Heart right ventricle (tissue), 16 donors: ENCODE results near the gene GATM. TPM values are rescaled to one million over a fixed set of nuclear protein-coding genes. Genes with fewer than 3 reads are reported as not detected.

Experiments used
- ATAC-seq, 8 donors: fragments of 200-7000 bp; cut with Tn5 transposase; one replicate each; pipeline ENCODE4 v1.9.1; 2020; ENCODE audit warnings: mild to moderate bottlenecking in 8 of 8, moderate library complexity in 8 of 8, moderate number of reproducible peaks in 1 of 8
- DNase-seq, 2 donors: peaks; one replicate each; pipeline ENCODE4 v3.0.0-alpha.2; 2020
- H3K27ac ChIP-seq, 10 donors: fragments of 200-600 bp; sonication (generic) in 2 of 10; one replicate each; pipeline versions ENCODE4 v1.5.0 to v1.8.0; 2020 to 2022; ENCODE audit warnings: mild to moderate bottlenecking in 3 of 10
- H3K27me3 ChIP-seq, 7 donors: fragments of 200-600 bp; one replicate each; pipeline ENCODE4 v1.8.0; 2021 to 2022; ENCODE audit warnings: mild to moderate bottlenecking in 2 of 7
- H3K36me3 ChIP-seq, 9 donors: fragments of 200-600 bp; sonication (generic) in 1 of 9; one replicate each; pipeline versions ENCODE4 v1.5.0 to v1.8.0; 2020 to 2022; ENCODE audit warnings: mild to moderate bottlenecking in 2 of 9
- H3K4me1 ChIP-seq, 9 donors: fragments of 200-600 bp; sonication (generic) in 1 of 9; one replicate each; pipeline versions ENCODE4 v1.5.0 to v1.8.0; 2020 to 2022; ENCODE audit warnings: mild to moderate bottlenecking in 4 of 9
- H3K4me3 ChIP-seq, 10 donors: fragments of 200-600 bp; sonication (generic) in 2 of 10; one replicate each; pipeline versions ENCODE4 v1.5.0 to v1.8.0; 2020 to 2022; ENCODE audit warnings: mild to moderate bottlenecking in 7 of 10, moderate library complexity in 2 of 10
- H3K9me3 ChIP-seq, 11 donors: fragments of 200-600 bp in 10 of 11; sonication (generic) in 2 of 11; one replicate each; pipeline versions ENCODE4 v1.5.0 to v1.8.0; 2013 to 2022; ENCODE audit warnings: mild to moderate bottlenecking in 2 of 11, control low read depth in 1 of 11, moderate library complexity in 1 of 11
- CTCF ChIP-seq, 9 donors: fragments of 200-600 bp; sonication (generic) in 2 of 9; IDR thresholded peaks; one replicate each; pipeline versions ENCODE4 v1.5.0 to v1.8.0; 2021 to 2022; ENCODE audit warnings: antibody characterized with exemption in 9 of 9, mild to moderate bottlenecking in 5 of 9, moderate library complexity in 1 of 9
- WGBS, 2 donors: extraction: QIAGEN DNeasy Blood & Tissue Kit; methylation state at CpG; one replicate each; pipeline ENCODE4 v1.1.7; 2013; ENCODE audit warnings: inconsistent platforms in 1 of 2; 5-methylcytosine and 5-hydroxymethylcytosine counted together
- intact Hi-C, 10 donors: fragments of 100-400 bp; cut with DNase I; formaldehyde crosslinking; loops; one replicate each; pipeline versions ENCODE4 v1.11.1 to v1.14.2; 2022
- polyA plus RNA-seq, 2 donors: library from polyadenylated mRNA; stranded (reverse); fragments of 200-250 nt; gene quantifications; one replicate each; pipeline ENCODE4 v1.2.3, GENCODE V29; 2013
- total RNA-seq, 10 donors: library from RNA; stranded (reverse); fragmentation: NEBNext Ultra II Directional in 3 of 10; extraction: Animal tissue kit (Norgen Biotek cat#: 25700) in 3 of 10; gene quantifications; one replicate each; pipeline versions ENCODE4 v1.2.1 to v1.2.4, GENCODE V29; 2021 to 2023
- donor health status: Arrhythmogenic right ventricular cardiomyopathy.
- donor health status: ischemic (EF 13 %, LVEDD 7.1; RV severe dilation, severe dysfunction).
- donor health status: healthy with polysubstance abuse.
- donor health status: DM: no; HTN: yes; CAD: no.
- donor health status: DM: no; HTN: no; CAD: no.
- donor health status: ischemic (EF 25% LVEDD 6.9; RV normal size, moderate dysfunction).
- donor health status: ischemic (EF 25% LVEDD 5.7; RV mildly dilated, moderate dysfunction).
- donor health status: healthy.
- donor health status: DM: yes; HTN: yes; CAD: no.
- donor health status: Ischemic cardiomyopathy.
- donor health status: ischemic (EF 35%, LVEDD 5.7; RV mildly dilated, moderate dysfunction).
- donor health status: nonischemic (EF 11% LVEDD 7.7; RV severe dilation, severe dysfunction).
- donor health status: DM: yes; HTN: yes; CAD: no.
- donor health status: PGD.
- donor health status: ischemic (EF 29% LVEDD 5.4; RV normal size, mild dysfunction).
- donor health status: nonischemic (EF 23%, LVEDD 6.1; RV moderate dilation, normal function).

The GATM gene
- total and polyA plus RNA-seq, 12 donors = 4.7 to 97.8 (median 27.4) TPM

- no peaks in the 10 kb centered on the region for H3K27me3 ChIP-seq
- peaks cover 0 to 33% (median 28%) of the 10 kb centered on the region in 9 donors for H3K4me1 ChIP-seq
- TF ChIP-seq CTCF (IDR thresholded peaks at IDR 0.05) = no peak
- intact Hi-C loops = loop anchor here in 9 of 10 donors (1.0 to 10.0 kb wide), 11 partner anchors 94 to 239 kb away; partner anchors contain the start of gene BLOC1S6 (in 1 of the 9)
- no peak for DNase-seq
- H3K36me3 ChIP-seq = peaks cover 0 to 20% (median 10%) of the 10 kb centered on the region in 9 donors
- H3K4me3 ChIP-seq = peak overlapping the region; percentile 63 to 95 (median 90)
- ATAC-seq = peak in 5 of 8 donors; percentile 1 to 41 (median 36)
- WGBS, 2 donors = 2% methylated on average over 12 of the region's 12 CpGs
- H3K27ac ChIP-seq = peak overlapping the region; percentile 61 to 95 (median 92)
- no peaks in the 10 kb centered on the region for H3K9me3 ChIP-seq
Measured at GRCh38 chr15:45401665-45402161, 23.4 kb upstream of the GATM start.

- peak; percentile 40 to 83 (median 73) for TF ChIP-seq CTCF (IDR thresholded peaks at IDR 0.05)
- ATAC-seq = no peak
- H3K9me3 ChIP-seq = no peaks in the 10 kb centered on the region
Measured at GRCh38 chr15:45399381-45400212, 21.3 kb upstream of the GATM start.

GRCh38 chr15:45397116-45397665 lies 18.8 kb upstream of the GATM start:
- Histone ChIP-seq H3K27ac (no peak overlapping the region), H3K9me3 (no peaks in the 10 kb centered on the region), H3K27me3 (no peaks in the 10 kb centered on the region), H3K4me1 (peaks cover 0 to 16% (median 6%) of the 10 kb centered on the region in 9 donors), H3K36me3 (no peaks in the 10 kb centered on the region), H3K4me3 (no peak overlapping the region)
- no peak for DNase-seq
- no peak for ATAC-seq
- no peak for TF ChIP-seq CTCF (IDR thresholded peaks at IDR 0.05)
- intact Hi-C loops = loop anchor here in 2 of 10 donors (5.0 kb wide), 2 partner anchors 90 to 235 kb away; no protein-coding TSS in a partner anchor
- WGBS, 2 donors = 76 to 77% methylated on average over 6 of the region's 6 CpGs

More at GRCh38 chr15:45399381-45400212, 21.3 kb upstream of the GATM start:
- intact Hi-C loops = loop anchor here (2.0 to 10.0 kb wide), 10 partner anchors 92 to 237 kb away; partner anchors contain the start of gene BLOC1S6 (in 1 of the 10)
- Histone ChIP-seq H3K4me3 (no peak overlapping the region), H3K4me1 (peaks cover 0 to 24% (median 20%) of the 10 kb centered on the region in 9 donors), H3K27ac (no peak overlapping the region), H3K36me3 (no peaks in the 10 kb centered on the region), H3K27me3 (no peaks in the 10 kb centered on the region)
- no peak for DNase-seq
- 51 to 52% methylated on average over 6 of the region's 6 CpGs for WGBS, 2 donors

- Histone ChIP-seq H3K27ac (no peak overlapping the region), H3K4me3 (no peak overlapping the region), H3K9me3 (no peaks in the 10 kb centered on the region), H3K27me3 (no peaks in the 10 kb centered on the region), H3K36me3 (no peaks in the 10 kb centered on the region), H3K4me1 (peaks cover 0 to 15% (median 0%) of the 10 kb centered on the region in 9 donors)
- DNase-seq (no peak), ATAC-seq (no peak)
- TF ChIP-seq CTCF (IDR thresholded peaks at IDR 0.05) = no peak
- 70 to 81% methylated on average over 4 of the region's 4 CpGs for WGBS, 2 donors
- intact Hi-C loops = loop anchor here in 2 of 10 donors (5.0 kb wide), 2 partner anchors 89 to 234 kb away; no protein-coding TSS in a partner anchor
Measured at GRCh38 chr15:45395943-45396342, 17.6 kb upstream of the GATM start.
